ENCODE results near the gene APOBEC4. TPM values are rescaled to one million over a fixed set of nuclear protein-coding genes. Genes with fewer than 3 reads are reported as not detected.
"Not testable (repeated sequence)": the region's sequence is repeated elsewhere in the genome, so short reads cannot be mapped to it uniquely, and the experiment has no call there.

Gene APOBEC4
- total RNA-seq, 2 experiments from 2014 or later, result not detected

GRCh38 chr1:183685112-183685713 lies 32.1 kb upstream of the APOBEC4 start:
- Mint-ChIP-seq H3K9me3 (no peaks in the 10 kb centered on the region), H3K27ac (no peak overlapping the region), H3K27me3 (peaks cover 4% of the 10 kb centered on the region), H3K4me1 (peaks cover 8% of the 10 kb centered on the region), H3K4me3 (no peak overlapping the region), H3K36me3 (no peaks in the 10 kb centered on the region)
- DNase-seq, result peak; percentile 5

- not testable (repeated sequence) for DNase-seq, H3K4me3 Mint-ChIP-seq, H3K4me1 Mint-ChIP-seq
Observed at GRCh38 chr1:183679363-183679762, 26.2 kb upstream of the APOBEC4 start.

GRCh38 chr1:183678819-183679218 lies 25.7 kb upstream of the APOBEC4 start:
- no peak overlapping the region for H3K27ac Mint-ChIP-seq
- H3K4me1 Mint-ChIP-seq, result peaks cover 2% of the 10 kb centered on the region
- no peak for DNase-seq
- peaks cover 3% of the 10 kb centered on the region for H3K36me3 Mint-ChIP-seq
- no peak overlapping the region for H3K4me3 Mint-ChIP-seq
- peaks cover 5% of the 10 kb centered on the region for H3K9me3 Mint-ChIP-seq
- peaks cover 4% of the 10 kb centered on the region for H3K27me3 Mint-ChIP-seq

More at GRCh38 chr1:183679363-183679762, 26.2 kb upstream of the APOBEC4 start:
- H3K27ac Mint-ChIP-seq, H3K27me3 Mint-ChIP-seq, H3K9me3 Mint-ChIP-seq, H3K36me3 Mint-ChIP-seq: not testable (repeated sequence)

- Mint-ChIP-seq H3K4me3 (no peak overlapping the region), H3K4me1 (no peaks in the 10 kb centered on the region), H3K27me3 (peaks cover 7% of the 10 kb centered on the region), H3K9me3 (peaks cover 6% of the 10 kb centered on the region), H3K36me3 (peaks cover 8% of the 10 kb centered on the region), H3K27ac (no peak overlapping the region)
- no peak for DNase-seq
Observed at GRCh38 chr1:183676586-183677189, 23.6 kb upstream of the APOBEC4 start.

- Mint-ChIP-seq H3K9me3 (peaks cover 6% of the 10 kb centered on the region), H3K27ac (no peak overlapping the region), H3K27me3 (peaks cover 7% of the 10 kb centered on the region)
Observed at GRCh38 chr1:183675883-183676585, 22.9 kb upstream of the APOBEC4 start.

GRCh38 chr1:183675381-183675780 lies 22.3 kb upstream of the APOBEC4 start:
- Mint-ChIP-seq H3K9me3 (peaks cover 9% of the 10 kb centered on the region), H3K27me3 (peaks cover 10% of the 10 kb centered on the region), H3K4me3 (no peak overlapping the region)

More at GRCh38 chr1:183675883-183676585, 22.9 kb upstream of the APOBEC4 start:
- Mint-ChIP-seq H3K4me1 (no peaks in the 10 kb centered on the region), H3K36me3 (peaks cover 8% of the 10 kb centered on the region), H3K4me3 (no peak overlapping the region)
- DNase-seq, result no peak

GRCh38 chr1:183674886-183675285 lies 21.8 kb upstream of the APOBEC4 start:
- no peaks in the 10 kb centered on the region for H3K4me1 Mint-ChIP-seq
- no peak overlapping the region for H3K27ac Mint-ChIP-seq
- H3K4me3 Mint-ChIP-seq, result no peak overlapping the region
- H3K27me3 Mint-ChIP-seq, result peaks cover 11% of the 10 kb centered on the region
- no peak for DNase-seq
- peaks cover 8% of the 10 kb centered on the region for H3K9me3 Mint-ChIP-seq
- H3K36me3 Mint-ChIP-seq, result peaks cover 11% of the 10 kb centered on the region

More at GRCh38 chr1:183675381-183675780, 22.3 kb upstream of the APOBEC4 start:
- DNase-seq, result no peak
- Mint-ChIP-seq H3K36me3 (peaks cover 11% of the 10 kb centered on the region), H3K4me1 (no peaks in the 10 kb centered on the region), H3K27ac (no peak overlapping the region)

- Mint-ChIP-seq H3K27ac (no peak overlapping the region), H3K36me3 (peaks cover 8% of the 10 kb centered on the region), H3K9me3 (peaks cover 5% of the 10 kb centered on the region), H3K4me3 (no peak overlapping the region), H3K27me3 (peaks cover 11% of the 10 kb centered on the region), H3K4me1 (no peaks in the 10 kb centered on the region)
- DNase-seq, result no peak
Observed at GRCh38 chr1:183674339-183674738, 21.2 kb upstream of the APOBEC4 start.

- H3K9me3 Mint-ChIP-seq, result peaks cover 4% of the 10 kb centered on the region
- H3K4me1 Mint-ChIP-seq, result no peaks in the 10 kb centered on the region
- peaks cover 11% of the 10 kb centered on the region for H3K27me3 Mint-ChIP-seq
- no peak for DNase-seq
- no peak overlapping the region for H3K27ac Mint-ChIP-seq
- peaks cover 8% of the 10 kb centered on the region for H3K36me3 Mint-ChIP-seq
- no peak overlapping the region for H3K4me3 Mint-ChIP-seq
Observed at GRCh38 chr1:183673605-183674323, 20.6 kb upstream of the APOBEC4 start.

GRCh38 chr1:183670169-183670568 lies 17.1 kb upstream of the APOBEC4 start:
- Mint-ChIP-seq H3K4me1 (no peaks in the 10 kb centered on the region), H3K27ac (no peak overlapping the region), H3K4me3 (no peak overlapping the region), H3K9me3 (peaks cover 4% of the 10 kb centered on the region), H3K36me3 (peaks cover 8% of the 10 kb centered on the region), H3K27me3 (peaks cover 11% of the 10 kb centered on the region)
- no peak for DNase-seq

- Mint-ChIP-seq H3K27me3 (peaks cover 8% of the 10 kb centered on the region), H3K27ac (no peak overlapping the region), H3K4me1 (peaks cover 31% of the 10 kb centered on the region), H3K4me3 (no peak overlapping the region), H3K9me3 (peaks cover 1% of the 10 kb centered on the region), H3K36me3 (peaks cover 1% of the 10 kb centered on the region)
- DNase-seq, result no peak
Observed at GRCh38 chr1:183656355-183656754, 3.2 kb upstream of the APOBEC4 start.

- H3K27me3 Mint-ChIP-seq, result peaks cover 8% of the 10 kb centered on the region
- no peak overlapping the region for H3K27ac Mint-ChIP-seq
- peaks cover 33% of the 10 kb centered on the region for H3K4me1 Mint-ChIP-seq
- H3K4me3 Mint-ChIP-seq, result no peak overlapping the region
- peak; percentile 54 for DNase-seq
- H3K9me3 Mint-ChIP-seq, result peaks cover 1% of the 10 kb centered on the region
- H3K36me3 Mint-ChIP-seq, result peaks cover 1% of the 10 kb centered on the region
Observed at GRCh38 chr1:183655562-183656075, 2.5 kb upstream of the APOBEC4 start.

- DNase-seq, result no peak
- H3K4me3 Mint-ChIP-seq, result no peak overlapping the region
- H3K4me1 Mint-ChIP-seq, result peaks cover 33% of the 10 kb centered on the region
- H3K27ac Mint-ChIP-seq, result no peak overlapping the region
- H3K27me3 Mint-ChIP-seq, result peaks cover 3% of the 10 kb centered on the region
- peaks cover 1% of the 10 kb centered on the region for H3K9me3 Mint-ChIP-seq
- peaks cover 1% of the 10 kb centered on the region for H3K36me3 Mint-ChIP-seq
Observed at GRCh38 chr1:183654706-183655105, 1.6 kb upstream of the APOBEC4 start.

GRCh38 chr1:183653876-183654451 lies 848 bp upstream of the APOBEC4 start:
- Mint-ChIP-seq H3K27ac (peak overlapping the region; percentile 22), H3K36me3 (no peaks in the 10 kb centered on the region), H3K4me1 (peaks cover 33% of the 10 kb centered on the region), H3K27me3 (no peaks in the 10 kb centered on the region), H3K9me3 (no peaks in the 10 kb centered on the region), H3K4me3 (no peak overlapping the region)
- DNase-seq, result no peak

- no peaks in the 10 kb centered on the region for H3K9me3 Mint-ChIP-seq
- H3K36me3 Mint-ChIP-seq, result no peaks in the 10 kb centered on the region
- no peak overlapping the region for H3K4me3 Mint-ChIP-seq
- H3K27ac Mint-ChIP-seq, result no peak overlapping the region
- DNase-seq, result no peak
- peaks cover 33% of the 10 kb centered on the region for H3K4me1 Mint-ChIP-seq
- no peaks in the 10 kb centered on the region for H3K27me3 Mint-ChIP-seq
Observed at GRCh38 chr1:183653462-183653794, 312 bp upstream of the APOBEC4 start.
